ENCODE results near the gene CISD3. TPM values are rescaled to one million over a fixed set of nuclear protein-coding genes. Genes with fewer than 3 reads are reported as not detected.
"Not testable (repeated sequence)": the region's sequence is repeated elsewhere in the genome, so short reads cannot be mapped to it uniquely, and the experiment has no call there.

Gene CISD3
- total and polyA plus RNA-seq, 2 donors (not counting 1 experiment from before 2014, with no cell fraction given), result 5.0 to 11.3 TPM

DNA sequence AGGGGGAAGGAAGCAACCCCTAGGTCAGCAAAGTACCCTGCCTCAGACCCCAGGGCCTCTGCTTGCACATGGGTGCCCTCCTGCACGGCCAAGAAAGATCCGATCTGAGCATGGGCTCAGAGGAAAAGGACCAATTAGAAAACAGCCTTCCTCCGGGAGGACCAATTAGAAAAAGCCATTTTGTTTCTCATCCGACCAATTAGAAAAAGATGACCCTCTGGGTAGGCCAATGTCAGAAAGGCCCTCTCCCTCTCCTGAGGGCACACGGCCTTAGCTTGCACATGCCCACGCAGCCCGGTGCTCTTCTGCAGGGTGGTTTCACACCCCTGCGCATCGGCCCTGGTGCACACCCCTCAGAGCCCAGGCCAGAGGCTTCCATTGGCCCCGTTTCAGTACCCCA lies 5.1 kb upstream of the CISD3 start:
- peaks cover 0 to 13% (median 0%) of the 10 kb centered on the region in 3 donors for H3K9me3 ChIP-seq (ENCODE audit: control extremely low read depth in 1 of 3, control insufficient read depth in 2 of 3, insufficient read depth in 1 of 3, low read length in 2 of 3)
- H3K4me1 Mint-ChIP-seq, result peaks cover 40% of the 10 kb centered on the region
- POLR2A ChIA-PET, result no interaction called here
- H3K4me2 ChIP-seq (replicated peaks; ENCODE audit: low read depth, low read length, poor library complexity, severe bottlenecking), result no peak overlapping the region
- intact Hi-C loops (cut with micrococcal nuclease), result no loop called here
- peaks cover 0 to 37% of the 10 kb centered on the region in 2 experiments for H3K36me3 ChIP-seq (replicated peaks in 1 of 2; ENCODE audit: control extremely low read depth in 1 of 2, control insufficient read depth in 1 of 2, extremely low read depth in 1 of 2, insufficient read depth in 2 of 2, low read length in 1 of 2)
- no peak for ATAC-seq (ENCODE audit: low read depth)
- no peak for DNase-seq
- H3K27me3 Mint-ChIP-seq, result no peaks in the 10 kb centered on the region
- H3K27me3 ChIP-seq (replicated peaks in 1 of 4; ENCODE audit: control extremely low read depth in 1 of 4, control insufficient read depth in 3 of 4, insufficient read depth in 4 of 4, low read length in 3 of 4), result no peaks in the 10 kb centered on the region
- TF ChIP-seq EZH2 (IDR thresholded peaks at IDR 0.05; ENCODE audit: borderline replicate concordance, insufficient read depth, low read depth, low read length, poor library complexity, severe bottlenecking), result no peak
- TF ChIP-seq, protein P1, sequence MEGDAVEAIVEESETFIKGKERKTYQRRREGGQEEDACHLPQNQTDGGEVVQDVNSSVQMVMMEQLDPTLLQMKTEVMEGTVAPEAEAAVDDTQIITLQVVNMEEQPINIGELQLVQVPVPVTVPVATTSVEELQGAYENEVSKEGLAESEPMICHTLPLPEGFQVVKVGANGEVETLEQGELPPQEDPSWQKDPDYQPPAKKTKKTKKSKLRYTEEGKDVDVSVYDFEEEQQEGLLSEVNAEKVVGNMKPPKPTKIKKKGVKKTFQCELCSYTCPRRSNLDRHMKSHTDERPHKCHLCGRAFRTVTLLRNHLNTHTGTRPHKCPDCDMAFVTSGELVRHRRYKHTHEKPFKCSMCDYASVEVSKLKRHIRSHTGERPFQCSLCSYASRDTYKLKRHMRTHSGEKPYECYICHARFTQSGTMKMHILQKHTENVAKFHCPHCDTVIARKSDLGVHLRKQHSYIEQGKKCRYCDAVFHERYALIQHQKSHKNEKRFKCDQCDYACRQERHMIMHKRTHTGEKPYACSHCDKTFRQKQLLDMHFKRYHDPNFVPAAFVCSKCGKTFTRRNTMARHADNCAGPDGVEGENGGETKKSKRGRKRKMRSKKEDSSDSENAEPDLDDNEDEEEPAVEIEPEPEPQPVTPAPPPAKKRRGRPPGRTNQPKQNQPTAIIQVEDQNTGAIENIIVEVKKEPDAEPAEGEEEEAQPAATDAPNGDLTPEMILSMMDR (IDR thresholded peaks at IDR 0.05), result no peak
- CTCF ChIA-PET, result interaction anchor here (1.3 to 1.4 kb wide), 2 partner anchors 10 to 29 kb away, joined by 4 to 5 read pairs; no protein-coding TSS in a partner anchor
- no peak overlapping the region for H3K27ac ChIP-seq (ENCODE audit: low read length in 2 of 2)
- no peak overlapping the region for H3K4me3 ChIP-seq (ENCODE audit: control extremely low read depth in 1 of 5, extremely low read depth in 1 of 5, insufficient read depth in 1 of 5, low read depth in 2 of 5, low read length in 4 of 5)
- peaks cover 28 to 44% of the 10 kb centered on the region in 2 donors for H3K4me1 ChIP-seq (ENCODE audit: control insufficient read depth in 2 of 2, insufficient read depth in 2 of 2, low read length in 2 of 2)
- 93% methylated on average over 10 of the region's 10 CpGs for WGBS (ENCODE audit: insufficient coverage)
- peak overlapping the region; percentile 70 for H3K27ac Mint-ChIP-seq
- H3K4me3 Mint-ChIP-seq, result no peak overlapping the region
- H4K20me1 ChIP-seq (ENCODE audit: control insufficient read depth, insufficient read depth, low read length, poor library complexity, severe bottlenecking), result peaks cover 11% of the 10 kb centered on the region
- H3K9ac ChIP-seq (ENCODE audit: low read length), result no peak overlapping the region
- H3K9me3 Mint-ChIP-seq (ENCODE audit: insufficient read depth), result no peaks in the 10 kb centered on the region
- H3K79me2 ChIP-seq (ENCODE audit: control insufficient read depth, insufficient read depth, low read length), result no peaks in the 10 kb centered on the region
- H2AFZ ChIP-seq (ENCODE audit: insufficient read depth, low read depth, low read length, poor library complexity, severe bottlenecking), result no peak overlapping the region

DNA sequence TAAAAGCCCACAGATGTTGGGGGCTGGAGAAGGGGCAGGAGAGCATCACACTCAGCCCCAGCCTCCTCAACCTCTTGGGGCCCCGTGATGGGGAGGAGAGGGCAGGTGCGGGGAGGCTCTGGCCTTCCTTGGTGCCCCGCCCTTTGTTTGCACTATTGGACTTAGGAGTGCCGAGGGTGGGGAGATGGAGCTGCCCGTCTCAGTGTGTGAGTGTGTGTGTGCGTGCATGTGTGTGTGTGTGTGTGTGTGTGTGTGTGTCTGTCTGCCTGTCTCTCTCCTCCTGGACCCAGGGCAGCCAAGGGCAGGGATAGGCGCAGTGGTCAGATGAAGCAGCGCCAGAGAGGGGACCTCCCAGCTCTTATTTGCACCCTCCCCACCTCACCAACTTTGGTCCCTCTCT lies 4.0 kb upstream of the CISD3 start:
- peak overlapping the region; percentile 65 for H3K27ac Mint-ChIP-seq
- H3K79me2 ChIP-seq (ENCODE audit: control insufficient read depth, insufficient read depth, low read length); H3K27me3 ChIP-seq (replicated peaks in 1 of 4; ENCODE audit: control extremely low read depth in 1 of 4, control insufficient read depth in 3 of 4, insufficient read depth in 4 of 4, low read length in 3 of 4); H3K4me3 Mint-ChIP-seq; H3K27me3 Mint-ChIP-seq; POLR2A ChIA-PET; H3K9ac ChIP-seq (ENCODE audit: low read length); intact Hi-C loops (cut with micrococcal nuclease); H3K9me3 Mint-ChIP-seq (ENCODE audit: insufficient read depth); DNase-seq; ATAC-seq (ENCODE audit: low read depth); H3K27ac ChIP-seq (ENCODE audit: low read length in 2 of 2); H3K4me2 ChIP-seq (replicated peaks; ENCODE audit: low read depth, low read length, poor library complexity, severe bottlenecking); H3K4me3 ChIP-seq (ENCODE audit: control extremely low read depth in 1 of 5, extremely low read depth in 1 of 5, insufficient read depth in 1 of 5, low read depth in 2 of 5, low read length in 4 of 5); H2AFZ ChIP-seq (ENCODE audit: insufficient read depth, low read depth, low read length, poor library complexity, severe bottlenecking): not testable (repeated sequence)
- CTCF ChIA-PET, result interaction anchor here (0.7 to 1.4 kb wide), 2 partner anchors 9 to 168 kb away, joined by 3 to 4 read pairs; no protein-coding TSS in a partner anchor
- WGBS (ENCODE audit: insufficient coverage), result no CpG with 5 or more reads among the region's 8 CpGs
- Histone ChIP-seq H4K20me1 (ENCODE audit: control insufficient read depth, insufficient read depth, low read length, poor library complexity, severe bottlenecking) (peaks cover 11% of the 10 kb centered on the region), H3K9me3 (ENCODE audit: control extremely low read depth in 1 of 3, control insufficient read depth in 2 of 3, insufficient read depth in 1 of 3, low read length in 2 of 3) (peaks cover 0 to 13% (median 0%) of the 10 kb centered on the region in 3 donors), H3K4me1 (ENCODE audit: control insufficient read depth in 2 of 2, insufficient read depth in 2 of 2, low read length in 2 of 2) (peaks cover 32 to 53% of the 10 kb centered on the region in 2 donors), H3K36me3 (replicated peaks in 1 of 2; ENCODE audit: control extremely low read depth in 1 of 2, control insufficient read depth in 1 of 2, extremely low read depth in 1 of 2, insufficient read depth in 2 of 2, low read length in 1 of 2) (peaks cover 0 to 27% of the 10 kb centered on the region in 2 experiments)
- H3K4me1 Mint-ChIP-seq, result peaks cover 40% of the 10 kb centered on the region
